GM12864 (cell line): Measurements from ENCODE around the gene C11orf21.

Experiments used
- DNase-seq: peaks from one replicate; pipeline ENCODE4 v3.0.0-alpha.2; 2011; ENCODE audit warnings: low read depth
- H3K4me3 ChIP-seq: 2 replicates; pipeline ENCODE4 v1.5.1; 2011; ENCODE audit warnings: mild to moderate bottlenecking, low read depth, low read length, control low read depth
- TF ChIP-seq, protein P1 (sequence below): IDR thresholded peaks from 2 replicates; pipeline ENCODE4 v1.5.1; 2011; ENCODE audit warnings: low read depth, mild to moderate bottlenecking, moderate library complexity, low read length, control low read depth, inconsistent platforms; ENCODE audit errors: missing control alignments

C11orf21 gene

DNA sequence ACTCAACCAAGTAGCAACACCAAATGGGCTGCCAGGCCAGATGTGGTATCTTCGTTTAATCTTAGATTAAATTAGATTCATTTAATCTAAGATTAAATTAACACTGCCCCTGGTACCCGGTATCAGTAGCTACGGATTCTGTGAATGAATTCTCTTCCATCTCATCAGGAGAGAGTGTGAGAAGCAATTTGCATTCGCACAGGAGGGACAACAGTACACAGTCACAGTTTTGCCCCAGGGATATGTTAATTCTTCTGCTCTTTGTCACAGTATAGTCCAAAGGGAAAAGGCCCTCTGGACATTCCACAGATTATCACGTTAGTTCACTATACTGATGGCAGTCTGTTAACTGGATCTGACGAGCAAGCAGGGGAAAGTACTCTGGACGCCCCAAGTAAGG, 54.2 kb downstream of the C11orf21 start:
- TF ChIP-seq, protein P1, sequence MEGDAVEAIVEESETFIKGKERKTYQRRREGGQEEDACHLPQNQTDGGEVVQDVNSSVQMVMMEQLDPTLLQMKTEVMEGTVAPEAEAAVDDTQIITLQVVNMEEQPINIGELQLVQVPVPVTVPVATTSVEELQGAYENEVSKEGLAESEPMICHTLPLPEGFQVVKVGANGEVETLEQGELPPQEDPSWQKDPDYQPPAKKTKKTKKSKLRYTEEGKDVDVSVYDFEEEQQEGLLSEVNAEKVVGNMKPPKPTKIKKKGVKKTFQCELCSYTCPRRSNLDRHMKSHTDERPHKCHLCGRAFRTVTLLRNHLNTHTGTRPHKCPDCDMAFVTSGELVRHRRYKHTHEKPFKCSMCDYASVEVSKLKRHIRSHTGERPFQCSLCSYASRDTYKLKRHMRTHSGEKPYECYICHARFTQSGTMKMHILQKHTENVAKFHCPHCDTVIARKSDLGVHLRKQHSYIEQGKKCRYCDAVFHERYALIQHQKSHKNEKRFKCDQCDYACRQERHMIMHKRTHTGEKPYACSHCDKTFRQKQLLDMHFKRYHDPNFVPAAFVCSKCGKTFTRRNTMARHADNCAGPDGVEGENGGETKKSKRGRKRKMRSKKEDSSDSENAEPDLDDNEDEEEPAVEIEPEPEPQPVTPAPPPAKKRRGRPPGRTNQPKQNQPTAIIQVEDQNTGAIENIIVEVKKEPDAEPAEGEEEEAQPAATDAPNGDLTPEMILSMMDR = no peak
- H3K4me3 ChIP-seq = no peak overlapping the region
- DNase-seq = no peak
